Adrenal gland (tissue), 5 donors: ENCODE measurements around the gene WBP1.

Experiments
- POLR2A ChIP-seq, 2 donors: fragments of 450-650 bp; IDR thresholded peaks; one replicate each; pipeline ENCODE4 v1.6.1; 2017; ENCODE audit warnings: antibody characterized with exemption in 2 of 2, mild to moderate bottlenecking in 2 of 2, moderate library complexity in 1 of 2
- TF ChIP-seq, protein P1 (sequence below), 6 experiments: fragments of 450-650 bp in 4 of 6; fragments of 200-600 bp in 2 of 6; sonication (generic) in 1 of 6; IDR thresholded peaks; 1 replicate in 5 of 6; 2 replicates in 1 of 6; pipeline versions ENCODE4 v1.5.1 to v1.8.0; 2016 to 2021; ENCODE audit warnings: antibody characterized with exemption in 6 of 6, mild to moderate bottlenecking in 2 of 6, moderate library complexity in 1 of 6
- donor health status: DM: no; HTN: no; CAD: no.

DNA sequence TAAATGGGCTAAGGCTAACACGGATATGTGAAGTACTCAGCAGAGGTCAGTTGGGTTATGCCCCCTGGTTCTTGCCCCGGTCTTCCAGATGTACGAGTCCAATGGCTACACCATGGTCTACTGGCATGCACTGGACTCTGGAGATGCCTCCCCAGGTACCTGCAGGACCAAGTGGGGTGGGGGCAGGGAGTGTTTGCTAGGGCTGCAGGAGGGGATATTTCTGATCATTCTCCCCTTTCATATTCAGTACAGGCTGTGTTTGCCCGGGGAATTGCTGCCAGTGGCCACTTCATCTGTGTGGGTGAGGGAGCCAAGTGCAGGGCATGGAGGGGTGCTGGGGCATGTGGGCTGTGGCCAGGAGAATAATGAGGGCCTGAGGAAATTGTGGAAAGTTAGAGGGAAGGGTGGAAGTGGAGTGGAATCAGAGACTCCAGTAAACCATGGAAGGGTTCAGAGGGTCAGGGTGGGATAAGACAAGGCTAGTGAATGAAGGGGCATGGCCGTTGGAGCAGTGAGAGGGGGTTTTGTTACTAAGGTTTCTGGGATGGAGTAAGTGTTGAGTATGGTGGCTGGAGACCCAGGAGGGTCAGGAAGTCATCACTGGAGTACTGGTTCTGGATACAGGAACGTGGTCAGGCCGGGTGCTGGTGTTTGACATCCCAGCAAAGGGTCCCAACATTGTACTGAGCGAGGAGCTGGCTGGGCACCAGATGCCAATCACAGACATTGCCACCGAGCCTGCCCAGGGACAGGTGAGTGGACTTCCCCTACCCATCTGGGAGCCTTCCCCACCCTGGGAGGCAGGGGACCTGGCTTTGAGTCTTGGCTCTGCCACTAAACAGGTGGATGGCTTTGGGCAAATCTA, 34.8 kb upstream of the WBP1 start:
- TF ChIP-seq POLR2A (IDR thresholded peaks at IDR 0.05), result no peak
- TF ChIP-seq, protein P1, sequence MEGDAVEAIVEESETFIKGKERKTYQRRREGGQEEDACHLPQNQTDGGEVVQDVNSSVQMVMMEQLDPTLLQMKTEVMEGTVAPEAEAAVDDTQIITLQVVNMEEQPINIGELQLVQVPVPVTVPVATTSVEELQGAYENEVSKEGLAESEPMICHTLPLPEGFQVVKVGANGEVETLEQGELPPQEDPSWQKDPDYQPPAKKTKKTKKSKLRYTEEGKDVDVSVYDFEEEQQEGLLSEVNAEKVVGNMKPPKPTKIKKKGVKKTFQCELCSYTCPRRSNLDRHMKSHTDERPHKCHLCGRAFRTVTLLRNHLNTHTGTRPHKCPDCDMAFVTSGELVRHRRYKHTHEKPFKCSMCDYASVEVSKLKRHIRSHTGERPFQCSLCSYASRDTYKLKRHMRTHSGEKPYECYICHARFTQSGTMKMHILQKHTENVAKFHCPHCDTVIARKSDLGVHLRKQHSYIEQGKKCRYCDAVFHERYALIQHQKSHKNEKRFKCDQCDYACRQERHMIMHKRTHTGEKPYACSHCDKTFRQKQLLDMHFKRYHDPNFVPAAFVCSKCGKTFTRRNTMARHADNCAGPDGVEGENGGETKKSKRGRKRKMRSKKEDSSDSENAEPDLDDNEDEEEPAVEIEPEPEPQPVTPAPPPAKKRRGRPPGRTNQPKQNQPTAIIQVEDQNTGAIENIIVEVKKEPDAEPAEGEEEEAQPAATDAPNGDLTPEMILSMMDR (IDR thresholded peaks at IDR 0.05), result no peak
